Skeletal muscle satellite cell (primary cell): ENCODE results near the gene TUBB6.

Source experiments
- H3K27me3 ChIP-seq: 2 replicates; pipeline ENCODE4 v1.7.0; 2013; ENCODE audit warnings: low read length; ENCODE audit not compliant: control insufficient read depth, insufficient read depth
- H3K36me3 ChIP-seq: 2 replicates; pipeline ENCODE4 v1.7.0; 2013; ENCODE audit warnings: mild to moderate bottlenecking, control low read depth, low read length; ENCODE audit not compliant: insufficient read depth
- H3K4me1 ChIP-seq: 2 replicates; pipeline ENCODE4 v1.7.0; 2013; ENCODE audit warnings: low read length; ENCODE audit not compliant: control insufficient read depth, insufficient read depth
- H3K4me2 ChIP-seq: 2 replicates; pipeline ENCODE4 v1.7.0; 2013; ENCODE audit warnings: mild to moderate bottlenecking, low read length
- H3K4me3 ChIP-seq: 2 replicates; pipeline ENCODE4 v1.7.0; 2013; ENCODE audit warnings: low read length
- H3K9ac ChIP-seq: 2 replicates; pipeline ENCODE4 v1.7.0; 2013; ENCODE audit warnings: mild to moderate bottlenecking, low read depth, low read length, moderate library complexity
- H3K9me3 ChIP-seq: replicated peaks from 2 replicates; pipeline ENCODE4 v1.7.0; 2013; ENCODE audit warnings: mild to moderate bottlenecking, control low read depth, low read length

TUBB6 gene

GRCh38 chr18:12333506-12334290 lies 25.7 kb downstream of the TUBB6 start:
- no peak overlapping the region for H3K4me3 ChIP-seq
- H3K9me3 ChIP-seq, result no peaks in the 10 kb centered on the region
- peaks cover 48% of the 10 kb centered on the region for H3K36me3 ChIP-seq
- H3K9ac ChIP-seq, result no peak overlapping the region
- H3K4me2 ChIP-seq, result no peak overlapping the region
- H3K4me1 ChIP-seq, result peaks cover 10% of the 10 kb centered on the region
- H3K27me3 ChIP-seq, result no peaks in the 10 kb centered on the region

GRCh38 chr18:12334366-12334808 lies 26.3 kb downstream of the TUBB6 start:
- no peak overlapping the region for H3K4me2 ChIP-seq
- no peak overlapping the region for H3K4me3 ChIP-seq
- no peaks in the 10 kb centered on the region for H3K27me3 ChIP-seq
- H3K4me1 ChIP-seq, result peaks cover 10% of the 10 kb centered on the region
- H3K9ac ChIP-seq, result no peak overlapping the region
- no peaks in the 10 kb centered on the region for H3K9me3 ChIP-seq
- H3K36me3 ChIP-seq, result peaks cover 49% of the 10 kb centered on the region

- H3K36me3 ChIP-seq, result peaks cover 50% of the 10 kb centered on the region
- peaks cover 10% of the 10 kb centered on the region for H3K4me1 ChIP-seq
- no peaks in the 10 kb centered on the region for H3K27me3 ChIP-seq
- no peak overlapping the region for H3K4me2 ChIP-seq
- no peaks in the 10 kb centered on the region for H3K9me3 ChIP-seq
- H3K4me3 ChIP-seq, result no peak overlapping the region
- H3K9ac ChIP-seq, result no peak overlapping the region
These were observed 26.8 kb downstream of the TUBB6 start for GRCh38 chr18:12334863-12335262.

DNA sequence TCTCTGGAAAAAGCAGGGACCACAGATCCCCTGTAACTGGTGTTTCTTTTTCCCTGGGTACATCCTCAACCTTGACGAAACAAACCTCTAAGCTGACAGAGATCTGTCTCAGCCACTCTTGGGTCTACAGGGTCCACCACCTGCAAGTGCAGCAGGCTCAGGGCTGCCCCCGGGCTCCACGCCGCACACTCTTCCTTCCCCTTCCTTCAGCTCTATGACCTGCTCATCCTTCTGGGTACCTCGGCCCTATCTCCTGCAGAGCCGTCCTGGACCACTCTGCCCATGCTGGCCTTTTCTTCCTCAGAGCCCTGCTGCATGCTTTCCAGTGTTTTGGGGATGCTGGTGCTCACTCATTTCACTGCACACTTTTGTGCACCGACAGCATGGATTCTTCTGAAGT lies 27.5 kb downstream of the TUBB6 start:
- Histone ChIP-seq H3K27me3 (no peaks in the 10 kb centered on the region), H3K36me3 (peaks cover 55% of the 10 kb centered on the region)

DNA sequence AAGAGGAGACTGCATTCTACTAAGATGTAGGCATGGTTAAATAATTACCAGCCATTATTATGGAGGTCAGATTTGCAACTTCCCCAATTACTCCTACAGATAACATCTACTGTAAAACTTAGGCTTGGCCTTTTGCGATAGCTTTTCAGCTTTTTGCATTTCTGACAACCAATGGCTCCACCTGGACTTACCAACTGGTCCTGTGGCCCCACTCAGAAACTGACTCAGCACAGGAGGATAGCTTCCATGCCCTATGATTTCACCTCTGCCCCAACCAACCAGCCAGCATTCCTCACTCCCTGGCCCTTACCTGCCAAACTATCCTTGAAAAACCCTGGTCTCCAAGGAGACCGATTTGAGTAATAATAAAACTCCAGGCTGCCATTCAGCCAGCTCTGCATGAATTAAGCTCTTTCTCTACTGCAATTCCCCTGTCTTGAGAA lies 28.2 kb downstream of the TUBB6 start:
- peaks cover 55% of the 10 kb centered on the region for H3K36me3 ChIP-seq

More for the DNA sequence above, 27.5 kb downstream of the TUBB6 start:
- H3K9ac ChIP-seq, result no peak overlapping the region
- no peak overlapping the region for H3K4me2 ChIP-seq
- H3K4me3 ChIP-seq, result no peak overlapping the region
- H3K4me1 ChIP-seq, result peaks cover 10% of the 10 kb centered on the region
- no peaks in the 10 kb centered on the region for H3K9me3 ChIP-seq

GRCh38 chr18:12336887-12337286 lies 28.8 kb downstream of the TUBB6 start:
- H3K4me1 ChIP-seq, result peaks cover 10% of the 10 kb centered on the region
- H3K36me3 ChIP-seq, result peaks cover 58% of the 10 kb centered on the region
- H3K27me3 ChIP-seq, result no peaks in the 10 kb centered on the region
- no peaks in the 10 kb centered on the region for H3K9me3 ChIP-seq
- H3K4me3 ChIP-seq, result no peak overlapping the region
- no peak overlapping the region for H3K9ac ChIP-seq
- peak overlapping the region; percentile 2 for H3K4me2 ChIP-seq

More for the DNA sequence above, 28.2 kb downstream of the TUBB6 start:
- Histone ChIP-seq H3K4me2 (no peak overlapping the region), H3K4me1 (peaks cover 10% of the 10 kb centered on the region), H3K9me3 (no peaks in the 10 kb centered on the region), H3K4me3 (no peak overlapping the region), H3K9ac (no peak overlapping the region), H3K27me3 (no peaks in the 10 kb centered on the region)

DNA sequence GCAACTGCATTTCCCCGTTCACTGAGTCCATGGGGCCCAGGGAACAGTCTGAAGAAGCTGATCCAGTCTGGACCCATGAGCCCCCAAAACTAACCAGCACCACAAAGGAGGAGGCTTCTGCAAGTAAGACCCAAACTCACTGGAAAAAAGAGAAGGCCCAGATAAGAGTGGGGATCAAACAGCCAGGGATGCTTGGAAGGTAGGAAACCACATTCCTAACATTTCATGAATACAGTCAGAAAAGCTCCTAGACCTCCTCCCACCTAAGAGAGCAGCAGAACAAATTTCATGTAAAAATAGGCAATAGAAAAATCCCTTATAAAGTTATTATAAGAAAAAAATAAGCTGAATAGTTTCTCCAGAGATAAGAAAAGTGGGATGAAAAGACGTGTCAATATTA lies 30.3 kb downstream of the TUBB6 start:
- Histone ChIP-seq H3K4me1 (peaks cover 10% of the 10 kb centered on the region), H3K9ac (no peak overlapping the region), H3K27me3 (no peaks in the 10 kb centered on the region), H3K36me3 (peaks cover 71% of the 10 kb centered on the region), H3K4me2 (no peak overlapping the region), H3K9me3 (no peaks in the 10 kb centered on the region), H3K4me3 (no peak overlapping the region)

DNA sequence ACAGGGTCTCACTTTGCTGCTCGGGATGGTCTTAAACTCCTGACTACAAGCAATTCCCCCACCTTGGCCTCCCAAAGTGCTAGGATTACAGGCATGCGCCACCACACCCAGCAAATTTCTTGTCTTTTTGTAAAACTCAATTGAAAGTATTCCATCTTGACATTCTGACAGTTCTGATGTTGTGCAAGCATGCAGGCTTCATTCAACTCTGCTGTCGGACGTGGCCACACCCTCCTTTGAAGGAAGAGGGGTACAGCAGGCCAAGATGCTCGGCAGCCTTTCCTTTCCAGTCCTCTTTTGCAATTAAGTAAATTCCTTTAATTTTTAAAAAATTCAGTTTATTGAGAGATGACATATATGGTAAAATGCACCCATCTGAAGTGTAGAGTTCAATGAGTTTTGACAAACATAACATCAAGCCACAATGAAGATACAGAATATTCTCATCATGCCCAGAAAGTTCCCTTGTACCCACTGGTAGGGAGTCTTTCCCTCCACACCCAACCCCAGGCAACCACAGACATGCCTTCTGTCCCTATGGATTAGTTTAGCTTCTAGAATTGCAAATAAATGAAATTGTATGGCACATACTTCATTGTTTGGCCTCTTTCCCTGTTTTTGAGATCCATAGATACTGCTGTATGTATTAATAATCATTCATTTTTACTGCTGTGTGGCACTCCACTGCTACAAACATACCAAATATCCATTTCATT lies 33.1 kb downstream of the TUBB6 start:
- H3K36me3 ChIP-seq, result peaks cover 74% of the 10 kb centered on the region
- no peaks in the 10 kb centered on the region for H3K27me3 ChIP-seq
- H3K4me3 ChIP-seq, result no peak overlapping the region
- no peak overlapping the region for H3K9ac ChIP-seq
- no peak overlapping the region for H3K4me2 ChIP-seq
- H3K9me3 ChIP-seq, result no peaks in the 10 kb centered on the region
- H3K4me1 ChIP-seq, result peaks cover 10% of the 10 kb centered on the region

GRCh38 chr18:12342661-12343060 lies 34.6 kb downstream of the TUBB6 start:
- H3K36me3 ChIP-seq, result peaks cover 62% of the 10 kb centered on the region
- no peak overlapping the region for H3K9ac ChIP-seq
- no peaks in the 10 kb centered on the region for H3K27me3 ChIP-seq
- H3K4me3 ChIP-seq, result no peak overlapping the region
- H3K4me2 ChIP-seq, result no peak overlapping the region
- no peaks in the 10 kb centered on the region for H3K9me3 ChIP-seq
- H3K4me1 ChIP-seq, result no peaks in the 10 kb centered on the region

DNA sequence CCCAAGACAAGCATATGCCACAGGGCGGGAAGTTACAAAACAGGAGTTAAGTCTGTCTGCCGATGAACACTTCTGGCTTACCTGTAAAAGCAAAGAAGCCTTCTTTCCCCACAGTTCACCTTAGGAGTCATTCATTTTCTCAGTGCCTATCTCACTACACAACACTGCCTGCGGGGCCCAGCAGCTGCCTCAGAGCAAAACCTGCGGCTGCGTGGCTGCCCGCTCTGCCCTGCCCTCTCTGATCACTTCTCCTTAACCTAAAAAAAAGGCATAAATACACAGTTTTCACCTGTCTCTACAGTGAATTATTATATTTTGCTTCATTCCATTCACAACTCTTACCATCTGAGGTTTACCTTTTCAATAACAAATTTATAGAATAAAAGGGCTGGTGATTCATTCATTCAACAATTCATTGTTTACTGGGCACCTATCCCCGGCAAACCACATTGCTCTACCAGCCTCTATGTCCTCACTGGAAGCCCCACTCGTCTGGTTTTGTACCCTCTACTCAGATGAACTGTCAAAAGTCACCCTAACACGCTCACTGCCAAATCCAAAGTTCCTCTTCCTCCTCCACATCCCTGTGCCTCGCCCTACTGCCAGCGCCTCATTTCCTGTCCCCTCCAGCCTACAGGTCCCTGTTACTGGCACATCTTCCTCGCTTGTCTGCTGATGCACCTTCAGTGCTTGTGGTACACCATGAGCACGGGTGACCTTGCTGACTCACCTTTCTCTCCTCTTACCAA lies 37.6 kb downstream of the TUBB6 start:
- Histone ChIP-seq H3K36me3 (peaks cover 58% of the 10 kb centered on the region), H3K4me3 (no peak overlapping the region), H3K9ac (no peak overlapping the region), H3K27me3 (no peaks in the 10 kb centered on the region), H3K9me3 (no peaks in the 10 kb centered on the region), H3K4me2 (no peak overlapping the region), H3K4me1 (no peaks in the 10 kb centered on the region)

- no peaks in the 10 kb centered on the region for H3K9me3 ChIP-seq
- H3K4me2 ChIP-seq, result no peak overlapping the region
- no peak overlapping the region for H3K9ac ChIP-seq
- H3K36me3 ChIP-seq, result peaks cover 62% of the 10 kb centered on the region
- H3K4me1 ChIP-seq, result no peaks in the 10 kb centered on the region
- no peak overlapping the region for H3K4me3 ChIP-seq
- no peaks in the 10 kb centered on the region for H3K27me3 ChIP-seq
These were observed 38.2 kb downstream of the TUBB6 start for GRCh38 chr18:12346240-12346565.
